Neural cell (in vitro differentiated cells): ENCODE data around the gene SRP54. TPM values are rescaled to one million over a fixed set of nuclear protein-coding genes. Genes with fewer than 3 reads are reported as not detected.

Experiments used
- H2AFZ ChIP-seq: fragments of 200-600, 300-800 bp; sonication (generic), shearing (Covaris generic); 2 replicates; pipeline ENCODE4 v1.6.0; 2014; ENCODE audit warnings: low read depth, mild to moderate bottlenecking, antibody characterized with exemption, low read length, moderate library complexity
- H3F3A ChIP-seq: fragments of 200-600 bp; shearing (Covaris generic); 2 replicates; pipeline ENCODE4 v1.6.1; 2016; ENCODE audit warnings: mild to moderate bottlenecking, moderate library complexity, mixed read lengths, antibody characterized with exemption, low read length; ENCODE audit not compliant: insufficient read depth, poor library complexity, severe bottlenecking
- H3K27ac ChIP-seq: fragments of 200-600, 300-800 bp; sonication (generic), shearing (Covaris generic); 2 replicates; pipeline ENCODE4 v1.5.1; 2014; ENCODE audit warnings: mild to moderate bottlenecking, low read length, moderate library complexity
- H3K27me3 ChIP-seq: fragments of 300-800, 200-600 bp; sonication (generic), shearing (Covaris generic); 2 replicates; pipeline ENCODE4 v1.6.0; 2014; ENCODE audit warnings: mild to moderate bottlenecking, low read depth, low read length, moderate library complexity; ENCODE audit not compliant: insufficient read depth
- H3K36me3 ChIP-seq: fragments of 300-800, 200-600 bp; sonication (generic), shearing (Covaris generic); 2 replicates; pipeline ENCODE4 v1.5.1; 2014; ENCODE audit warnings: mild to moderate bottlenecking, antibody characterized with exemption, low read length, moderate library complexity; ENCODE audit not compliant: insufficient read depth
- H3K4me2 ChIP-seq: fragments of 300-800, 200-600 bp; sonication (generic), shearing (Covaris generic); 2 replicates; pipeline ENCODE4 v1.6.0; 2014; ENCODE audit warnings: mild to moderate bottlenecking, low read length
- H3K4me3 ChIP-seq: fragments of 300-800, 200-600 bp; sonication (generic), shearing (Covaris generic); 2 replicates; pipeline ENCODE4 v1.5.1; 2014; ENCODE audit warnings: mild to moderate bottlenecking, low read length, moderate library complexity
- H3K79me2 ChIP-seq: fragments of 200-600 bp; shearing (Covaris generic); replicated peaks from 2 replicates; pipeline ENCODE4 v1.6.0; 2014; ENCODE audit warnings: mild to moderate bottlenecking, low read length, moderate library complexity; ENCODE audit not compliant: insufficient read depth
- H3K9ac ChIP-seq: fragments of 300-800, 200-600 bp; sonication (generic), shearing (Covaris generic); 2 replicates; pipeline ENCODE4 v1.6.1; 2016; ENCODE audit warnings: mild to moderate bottlenecking, low read length, mixed read lengths
- H3K9me2 ChIP-seq: fragments of 200-600 bp; shearing (Covaris generic); 2 replicates; pipeline ENCODE4 v1.6.1; 2016; ENCODE audit warnings: mild to moderate bottlenecking, low read length, mixed read lengths; ENCODE audit not compliant: insufficient read depth
- H3K9me3 ChIP-seq: fragments of 200-600, 300-800 bp; sonication (generic), shearing (Covaris generic); 2 replicates; pipeline ENCODE4 v1.6.1; 2016; ENCODE audit warnings: mild to moderate bottlenecking, mixed run types, low read length, moderate library complexity, mixed read lengths
- H4K20me1 ChIP-seq: fragments of 200-600 bp; shearing (Covaris generic); 2 replicates; pipeline ENCODE4 v1.6.1; 2016; ENCODE audit warnings: mild to moderate bottlenecking, mixed run types; ENCODE audit not compliant: insufficient read depth
- CTCF ChIP-seq: fragments of 450-650 bp; IDR thresholded peaks from 2 replicates; pipeline ENCODE4 v1.5.1; 2014; ENCODE audit warnings: antibody characterized with exemption, mild to moderate bottlenecking, moderate library complexity; ENCODE audit not compliant: poor library complexity, severe bottlenecking
- EP300 ChIP-seq: fragments of 450-650 bp; conservative IDR thresholded peaks from 2 replicates; pipeline ENCODE4 v1.6.1; 2014; ENCODE audit warnings: antibody characterized with exemption, mild to moderate bottlenecking, moderate library complexity; ENCODE audit not compliant: poor library complexity, severe bottlenecking
- EZH2 ChIP-seq: fragments of 200-600, 300-800 bp; shearing (Covaris generic), sonication (generic); IDR thresholded peaks from 2 replicates; pipeline ENCODE4 v1.6.1; 2014; ENCODE audit warnings: antibody characterized with exemption, low read length, borderline replicate concordance, mild to moderate bottlenecking; ENCODE audit not compliant: insufficient read depth, poor library complexity, severe bottlenecking
- MXI1 ChIP-seq: fragments of 450-650 bp; conservative IDR thresholded peaks from 2 replicates; pipeline ENCODE4 v1.6.1; 2014; ENCODE audit warnings: antibody characterized with exemption, mild to moderate bottlenecking; ENCODE audit not compliant: poor library complexity, severe bottlenecking
- POLR2AphosphoS5 ChIP-seq: IDR thresholded peaks from 2 replicates; pipeline ENCODE4 v1.6.1; 2012
- RAD21 ChIP-seq: fragments of 450-650 bp; conservative IDR thresholded peaks from 2 replicates; pipeline ENCODE4 v1.6.1; 2014; ENCODE audit warnings: antibody characterized with exemption, mild to moderate bottlenecking, moderate library complexity
- REST ChIP-seq: IDR thresholded peaks from 2 replicates; pipeline ENCODE4 v1.6.1; 2012; ENCODE audit warnings: borderline replicate concordance
- SMC3 ChIP-seq: fragments of 450-650 bp; conservative IDR thresholded peaks from 2 replicates; pipeline ENCODE4 v1.6.1; 2014; ENCODE audit warnings: antibody characterized with exemption, mild to moderate bottlenecking, moderate library complexity; ENCODE audit not compliant: poor library complexity
- TAF1 ChIP-seq: IDR thresholded peaks from 2 replicates; pipeline ENCODE4 v1.6.1; 2012; ENCODE audit warnings: low read depth
- polyA plus RNA-seq: library from polyadenylated mRNA; depleted of rRNA; stranded (reverse); fragments of >200 nt; gene quantifications from 2 replicates; pipeline ENCODE4 v1.2.3, GENCODE V29; 2014

Gene SRP54
- polyA plus RNA-seq, 1 donor from 2014 or later, result 110 TPM

DNA sequence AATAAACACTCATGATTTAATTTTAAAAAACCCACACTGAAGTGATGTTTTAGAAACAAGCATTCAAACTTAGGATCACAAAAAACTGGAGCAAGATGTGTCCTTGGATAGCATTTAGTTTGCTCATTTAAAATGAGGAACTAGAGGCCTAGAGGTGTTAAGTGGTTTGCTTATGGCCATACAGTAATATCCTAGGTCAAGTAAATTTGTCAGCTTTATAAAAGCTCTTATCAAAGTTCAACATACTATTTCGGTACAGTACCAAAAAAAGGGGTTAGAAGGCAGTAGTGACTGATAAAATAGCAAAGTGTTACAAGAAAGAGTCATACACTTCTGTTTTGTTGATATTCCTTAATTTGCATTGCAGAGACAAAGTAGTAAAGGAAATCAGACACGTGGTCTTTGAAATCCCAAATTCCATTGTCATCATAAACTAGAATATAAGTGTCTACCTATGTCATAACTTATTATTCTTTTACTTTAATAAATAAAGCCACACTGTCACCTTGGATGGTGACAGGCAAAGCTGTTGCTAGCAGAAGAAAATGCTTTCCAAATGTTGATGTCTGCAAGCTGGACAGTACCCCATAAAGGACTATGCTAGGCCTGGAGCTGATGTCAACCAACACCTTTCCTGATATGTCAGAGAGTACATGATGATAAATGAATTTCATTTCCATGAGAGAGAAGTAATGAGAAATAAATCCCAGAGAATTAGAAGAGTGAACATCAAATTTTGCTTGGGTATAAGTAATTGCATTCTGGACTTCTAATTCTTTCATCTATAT lies 17.6 kb upstream of the SRP54 start:
- H2AFZ ChIP-seq, result no peak overlapping the region
- no peaks in the 10 kb centered on the region for H3F3A ChIP-seq
- no peak overlapping the region for H3K27ac ChIP-seq
- H3K9me2 ChIP-seq, result no peaks in the 10 kb centered on the region
- H3K4me2 ChIP-seq, result no peak overlapping the region
- H3K9me3 ChIP-seq, result no peaks in the 10 kb centered on the region
- no peaks in the 10 kb centered on the region for H3K36me3 ChIP-seq
- H3K27me3 ChIP-seq, result no peaks in the 10 kb centered on the region
- no peaks in the 10 kb centered on the region for H3K79me2 ChIP-seq
- TF ChIP-seq MXI1 (no peak), RAD21 (no peak), EP300 (no peak), SMC3 (no peak), EZH2 (no peak), REST (no peak), POLR2AphosphoS5 (no peak), TAF1 (no peak), CTCF (no peak)
- H3K4me3 ChIP-seq, result no peak overlapping the region
- H3K9ac ChIP-seq, result no peak overlapping the region
- no peaks in the 10 kb centered on the region for H4K20me1 ChIP-seq

DNA sequence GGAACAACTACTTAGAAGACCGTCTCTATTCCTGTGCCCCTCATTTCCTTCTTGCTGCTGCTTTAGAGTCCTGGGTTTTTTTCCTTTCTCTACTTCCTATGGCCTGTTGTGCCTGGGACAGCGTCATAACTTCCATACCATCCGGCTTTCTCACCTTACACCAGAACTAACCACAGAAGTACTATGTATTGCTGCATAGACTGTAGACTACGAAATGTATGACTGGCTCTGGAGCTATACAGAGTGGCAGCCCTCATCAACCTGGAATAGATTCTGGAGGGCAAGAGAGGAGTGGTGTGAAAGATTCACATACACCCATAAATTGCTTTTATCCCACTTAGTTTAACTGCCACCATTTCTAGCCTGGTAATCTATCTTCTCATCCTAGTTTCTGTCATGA lies 16.9 kb upstream of the SRP54 start:
- no peak for TF ChIP-seq CTCF
- no peak for TF ChIP-seq MXI1
- no peak for TF ChIP-seq EP300
- no peak for TF ChIP-seq REST
- TF ChIP-seq POLR2AphosphoS5, result no peak
- no peak for TF ChIP-seq RAD21
- no peak for TF ChIP-seq TAF1
- no peak for TF ChIP-seq SMC3
- no peak for TF ChIP-seq EZH2
- no peak overlapping the region for H2AFZ ChIP-seq
- no peaks in the 10 kb centered on the region for H3F3A ChIP-seq
- H3K27me3 ChIP-seq, result no peaks in the 10 kb centered on the region
- H3K79me2 ChIP-seq, result no peaks in the 10 kb centered on the region
- H3K9me3 ChIP-seq, result no peaks in the 10 kb centered on the region
- H4K20me1 ChIP-seq, result no peaks in the 10 kb centered on the region
- no peak overlapping the region for H3K4me2 ChIP-seq
- no peak overlapping the region for H3K27ac ChIP-seq
- no peaks in the 10 kb centered on the region for H3K9me2 ChIP-seq
- no peak overlapping the region for H3K9ac ChIP-seq
- no peaks in the 10 kb centered on the region for H3K36me3 ChIP-seq
- no peak overlapping the region for H3K4me3 ChIP-seq
